Colonic mucosa (tissue), 4 donors: ENCODE measurements around the gene KDELR3. TPM values are rescaled to one million over a fixed set of nuclear protein-coding genes. Genes with fewer than 3 reads are reported as not detected.

Source experiments
- DNase-seq: peaks from one replicate; pipeline ENCODE4 v3.0.0-alpha.2; 2020
- H3K27ac ChIP-seq: fragments of 200-600 bp; one replicate; pipeline ENCODE4 v1.8.0; 2021
- H3K27me3 ChIP-seq: fragments of 200-600 bp; one replicate; pipeline ENCODE4 v1.8.0; 2021
- H3K36me3 ChIP-seq: fragments of 200-600 bp; one replicate; pipeline ENCODE4 v1.8.0; 2021
- H3K4me1 ChIP-seq: fragments of 200-600 bp; one replicate; pipeline ENCODE4 v1.8.0; 2021; ENCODE audit warnings: mild to moderate bottlenecking
- H3K4me3 ChIP-seq: fragments of 200-600 bp; one replicate; pipeline ENCODE4 v1.8.0; 2021
- H3K9ac ChIP-seq, 2 donors: one replicate each; pipeline ENCODE4 v1.7.0; 2013; ENCODE audit warnings: control low read depth in 2 of 2, low read depth in 2 of 2, low read length in 2 of 2
- H3K9me3 ChIP-seq: fragments of 200-600 bp; one replicate; pipeline ENCODE4 v1.8.0; 2021
- intact Hi-C: fragments of 100-400 bp; cut with DNase I; formaldehyde crosslinking; loops from one replicate; pipeline ENCODE4 v1.14.1; 2022
- total RNA-seq, 2 donors: library from RNA; stranded (reverse); fragmentation: NEBNext Ultra II Directional in 1 of 2; extraction: Animal tissue kit (Norgen Biotek cat#: 25700) in 1 of 2; gene quantifications; one replicate each; pipeline ENCODE4 v1.2.1, GENCODE V29; 2021
- TF ChIP-seq, protein P1 (sequence below): fragments of 200-600 bp; IDR thresholded peaks from one replicate; pipeline ENCODE4 v1.8.0; 2022; ENCODE audit warnings: antibody characterized with exemption, mild to moderate bottlenecking
- donor health status: healthy.
- donor health status: DM: no; HTN: no; CAD: no.
- donor health status: DM: no; HTN: no; CAD: no.

Gene KDELR3
- total RNA-seq, 2 donors from 2014 or later, result 26.7 to 29.1 TPM

- Histone ChIP-seq H3K4me3 (no peak overlapping the region), H3K36me3 (no peaks in the 10 kb centered on the region), H3K9me3 (no peaks in the 10 kb centered on the region), H3K4me1 (no peaks in the 10 kb centered on the region), H3K27ac (no peak overlapping the region), H3K9ac (no peak overlapping the region), H3K27me3 (no peaks in the 10 kb centered on the region)
- intact Hi-C loops, result no loop called here
- TF ChIP-seq, protein P1, sequence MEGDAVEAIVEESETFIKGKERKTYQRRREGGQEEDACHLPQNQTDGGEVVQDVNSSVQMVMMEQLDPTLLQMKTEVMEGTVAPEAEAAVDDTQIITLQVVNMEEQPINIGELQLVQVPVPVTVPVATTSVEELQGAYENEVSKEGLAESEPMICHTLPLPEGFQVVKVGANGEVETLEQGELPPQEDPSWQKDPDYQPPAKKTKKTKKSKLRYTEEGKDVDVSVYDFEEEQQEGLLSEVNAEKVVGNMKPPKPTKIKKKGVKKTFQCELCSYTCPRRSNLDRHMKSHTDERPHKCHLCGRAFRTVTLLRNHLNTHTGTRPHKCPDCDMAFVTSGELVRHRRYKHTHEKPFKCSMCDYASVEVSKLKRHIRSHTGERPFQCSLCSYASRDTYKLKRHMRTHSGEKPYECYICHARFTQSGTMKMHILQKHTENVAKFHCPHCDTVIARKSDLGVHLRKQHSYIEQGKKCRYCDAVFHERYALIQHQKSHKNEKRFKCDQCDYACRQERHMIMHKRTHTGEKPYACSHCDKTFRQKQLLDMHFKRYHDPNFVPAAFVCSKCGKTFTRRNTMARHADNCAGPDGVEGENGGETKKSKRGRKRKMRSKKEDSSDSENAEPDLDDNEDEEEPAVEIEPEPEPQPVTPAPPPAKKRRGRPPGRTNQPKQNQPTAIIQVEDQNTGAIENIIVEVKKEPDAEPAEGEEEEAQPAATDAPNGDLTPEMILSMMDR, result no peak
- DNase-seq, result no peak
Measured at GRCh38 chr22:38432264-38432663, 35.6 kb upstream of the KDELR3 start.

DNA sequence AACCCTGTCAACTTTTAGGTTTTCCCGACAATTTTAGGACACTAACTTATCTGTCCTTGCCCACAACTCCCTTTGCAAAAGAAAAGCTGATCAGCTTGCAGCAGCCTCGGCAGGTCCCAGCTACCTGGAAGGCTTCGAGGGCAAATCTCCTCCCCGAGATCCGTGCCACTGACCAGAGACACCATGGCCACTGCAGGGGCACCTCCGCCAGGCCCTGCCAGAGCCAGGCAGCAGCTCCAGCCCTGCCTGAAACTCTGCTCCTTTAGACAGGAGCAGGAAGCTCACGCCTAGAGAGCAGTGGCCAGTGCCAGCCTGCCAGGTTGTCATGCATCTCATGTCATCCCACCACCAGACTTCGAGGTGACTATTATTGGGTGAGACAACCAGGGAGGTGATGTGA lies 34.0 kb upstream of the KDELR3 start:
- no peak overlapping the region for H3K9ac ChIP-seq
- TF ChIP-seq, protein P1, result no peak
- intact Hi-C loops, result no loop called here
- H3K36me3 ChIP-seq, result no peaks in the 10 kb centered on the region
- H3K27me3 ChIP-seq, result no peaks in the 10 kb centered on the region
- no peaks in the 10 kb centered on the region for H3K9me3 ChIP-seq
- H3K27ac ChIP-seq, result no peak overlapping the region
- H3K4me3 ChIP-seq, result no peak overlapping the region
- no peaks in the 10 kb centered on the region for H3K4me1 ChIP-seq
- DNase-seq, result no peak

- TF ChIP-seq, protein P1, result no peak
- H3K9me3 ChIP-seq, result no peaks in the 10 kb centered on the region
- H3K4me3 ChIP-seq, result no peak overlapping the region
- no peaks in the 10 kb centered on the region for H3K27me3 ChIP-seq
- no peaks in the 10 kb centered on the region for H3K36me3 ChIP-seq
- no peaks in the 10 kb centered on the region for H3K4me1 ChIP-seq
- intact Hi-C loops, result no loop called here
- H3K27ac ChIP-seq, result no peak overlapping the region
- no peak for DNase-seq
- H3K9ac ChIP-seq, result no peak overlapping the region
Measured at GRCh38 chr22:38435010-38435409, 32.9 kb upstream of the KDELR3 start.

GRCh38 chr22:38435965-38436364 lies 31.9 kb upstream of the KDELR3 start:
- no peak overlapping the region for H3K4me3 ChIP-seq
- no peak overlapping the region for H3K9ac ChIP-seq
- TF ChIP-seq, protein P1, result no peak
- H3K4me1 ChIP-seq, result no peaks in the 10 kb centered on the region
- no peaks in the 10 kb centered on the region for H3K27me3 ChIP-seq
- intact Hi-C loops, result no loop called here
- DNase-seq, result no peak
- H3K36me3 ChIP-seq, result no peaks in the 10 kb centered on the region
- no peaks in the 10 kb centered on the region for H3K9me3 ChIP-seq
- no peak overlapping the region for H3K27ac ChIP-seq

GRCh38 chr22:38436629-38437395 lies 31.1 kb upstream of the KDELR3 start:
- Histone ChIP-seq H3K9me3 (no peaks in the 10 kb centered on the region), H3K9ac (no peak overlapping the region), H3K4me1 (no peaks in the 10 kb centered on the region), H3K27me3 (no peaks in the 10 kb centered on the region), H3K36me3 (no peaks in the 10 kb centered on the region), H3K27ac (no peak overlapping the region), H3K4me3 (no peak overlapping the region)
- DNase-seq, result no peak
- intact Hi-C loops, result no loop called here
- TF ChIP-seq, protein P1, result no peak
